PC-9 (cell line): Measurements from ENCODE around the gene IRF8. TPM values are rescaled to one million over a fixed set of nuclear protein-coding genes. Genes with fewer than 3 reads are reported as not detected.

ENCODE experiments used
- BruUV-seq: library from RNA; stranded (reverse); fragments of 400-500 nt; replicated peaks from 2 replicates; lab custom pipeline; 2021; lab: Mats Ljungman, UMichigan
- CTCF ChIA-PET: fragments of 300-600 bp; sonication (Branson Sonifier 250); formaldehyde crosslinking; loops from one replicate; lab custom pipeline; 2022; ENCODE audit warnings: antibody characterized with exemption; lab: Charles Lee
- POLR2A ChIA-PET: fragments of 300-600 bp; sonication (Branson Sonifier 250); formaldehyde crosslinking; loops from one replicate; lab custom pipeline; 2022; ENCODE audit warnings: antibody characterized with exemption; ENCODE audit not compliant: unreplicated experiment; lab: Charles Lee
- DNase-seq, 2 experiments: peaks; one replicate each; pipeline versions ENCODE4 v3.0.0 to v3.0.0-alpha.2; 2015 to 2022; ENCODE audit warnings: mixed read lengths in 1 of 2
- H2AFZ ChIP-seq: fragments of 200-600 bp; sonication (generic); 2 replicates; pipeline ENCODE4 v1.8.1; 2017; ENCODE audit warnings: antibody characterized with exemption
- H3F3A ChIP-seq: fragments of 200-600 bp; sonication (generic); 2 replicates; pipeline ENCODE4 v1.8.1; 2017; ENCODE audit warnings: antibody characterized with exemption, mild to moderate bottlenecking, low read depth; ENCODE audit not compliant: insufficient read depth
- H3K27ac ChIP-seq: fragments of 200-600 bp; sonication (generic); 2 replicates; pipeline ENCODE4 v1.6.1; 2016; ENCODE audit warnings: mixed run types
- H3K27me3 ChIP-seq: fragments of 200-600 bp; sonication (generic); 2 replicates; pipeline ENCODE4 v1.6.1; 2016; ENCODE audit warnings: low read depth, mixed run types; ENCODE audit not compliant: insufficient read depth
- H3K36me3 ChIP-seq: fragments of 200-600 bp; sonication (generic); 2 replicates; pipeline ENCODE4 v1.6.1; 2016; ENCODE audit warnings: low read depth, mixed run types
- H3K4me1 ChIP-seq: fragments of 200-600 bp; sonication (generic); replicated peaks from 2 replicates; pipeline ENCODE4 v1.6.1; 2016; ENCODE audit warnings: mixed run types; ENCODE audit not compliant: insufficient read depth
- H3K4me2 ChIP-seq: fragments of 200-600 bp; sonication (generic); 2 replicates; pipeline ENCODE4 v1.6.1; 2017; ENCODE audit warnings: mixed run types
- H3K4me3 ChIP-seq: fragments of 200-600 bp; sonication (generic); 2 replicates; pipeline ENCODE4 v1.6.1; 2016; ENCODE audit warnings: mixed run types
- H3K79me2 ChIP-seq: fragments of 200-600 bp; sonication (generic); 2 replicates; pipeline ENCODE4 v1.6.1; 2017; ENCODE audit warnings: low read depth, mixed run types
- H3K9me2 ChIP-seq: fragments of 200-600 bp; sonication (generic); 2 replicates; pipeline ENCODE4 v1.8.1; 2017; ENCODE audit warnings: mild to moderate bottlenecking; ENCODE audit not compliant: insufficient read depth
- H3K9me3 ChIP-seq: fragments of 200-600 bp; sonication (generic); 2 replicates; pipeline ENCODE4 v1.8.1; 2016; ENCODE audit warnings: low read depth; ENCODE audit not compliant: insufficient read depth
- H4K20me1 ChIP-seq: fragments of 200-600 bp; sonication (generic); 2 replicates; pipeline ENCODE4 v1.8.1; 2017; ENCODE audit not compliant: insufficient read depth
- EZH2 ChIP-seq: fragments of 200-600 bp; sonication (generic); IDR thresholded peaks from 2 replicates; pipeline ENCODE4 v1.8.0; 2017; ENCODE audit warnings: antibody characterized with exemption, low read depth
- intact Hi-C: fragments of 100-400 bp; cut with micrococcal nuclease; formaldehyde crosslinking; loops from one replicate; pipeline ENCODE4 v1.10.0; 2022; ENCODE audit not compliant: unreplicated experiment
- microRNA-seq: library from miRNA; unstranded; fragments of <30 nt; microRNA quantifications from one replicate; pipeline ENCODE4 v1.2.0, GENCODE V29; 2021; ENCODE audit warnings: borderline number of aligned reads, borderline replicate concordance
- total RNA-seq: library from RNA; stranded (reverse); gene quantifications from 2 replicates; pipeline ENCODE4 v1.2.3, GENCODE V29; 2021
- TF ChIP-seq, protein P1 (sequence below): fragments of 200-600 bp; sonication (generic); conservative IDR thresholded peaks from 2 replicates; pipeline ENCODE4 v1.6.1; 2017; ENCODE audit warnings: mixed run types, antibody characterized with exemption, mild to moderate bottlenecking, moderate library complexity

Gene IRF8
- total RNA-seq, 1 experiment from 2014 or later: not detected

DNA sequence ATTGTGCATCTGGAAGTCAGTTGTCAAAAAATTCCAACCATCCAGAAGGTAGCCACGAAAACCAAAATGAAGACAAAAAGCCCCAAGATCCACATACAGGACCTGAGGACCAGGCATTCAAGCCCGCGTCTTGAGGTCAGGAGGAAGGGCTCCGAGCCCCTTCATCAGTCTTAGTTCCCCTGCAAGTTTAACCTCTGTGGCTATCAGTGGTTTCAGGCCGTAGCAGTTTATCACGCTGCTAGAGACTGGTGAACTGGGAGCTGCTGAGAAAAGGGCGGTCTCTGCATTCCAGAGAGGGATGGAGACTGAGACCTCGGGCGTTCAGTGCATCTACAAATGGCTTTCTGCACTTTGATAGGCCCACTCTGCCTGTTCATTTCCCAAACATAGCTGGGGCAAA, 70.6 kb downstream of the IRF8 start:
- DNase-seq: no peak
- no peaks in the 10 kb centered on the region for H3K79me2 ChIP-seq
- H3K4me2 ChIP-seq: no peak overlapping the region
- H2AFZ ChIP-seq: no peak overlapping the region
- peaks cover 51% of the 10 kb centered on the region for H3K27me3 ChIP-seq
- H3F3A ChIP-seq: no peaks in the 10 kb centered on the region
- H3K4me3 ChIP-seq: no peak overlapping the region
- no peaks in the 10 kb centered on the region for H3K9me3 ChIP-seq
- intact Hi-C loops: no loop called here
- H4K20me1 ChIP-seq: no peaks in the 10 kb centered on the region
- POLR2A ChIA-PET: no interaction called here
- TF ChIP-seq, protein P1, sequence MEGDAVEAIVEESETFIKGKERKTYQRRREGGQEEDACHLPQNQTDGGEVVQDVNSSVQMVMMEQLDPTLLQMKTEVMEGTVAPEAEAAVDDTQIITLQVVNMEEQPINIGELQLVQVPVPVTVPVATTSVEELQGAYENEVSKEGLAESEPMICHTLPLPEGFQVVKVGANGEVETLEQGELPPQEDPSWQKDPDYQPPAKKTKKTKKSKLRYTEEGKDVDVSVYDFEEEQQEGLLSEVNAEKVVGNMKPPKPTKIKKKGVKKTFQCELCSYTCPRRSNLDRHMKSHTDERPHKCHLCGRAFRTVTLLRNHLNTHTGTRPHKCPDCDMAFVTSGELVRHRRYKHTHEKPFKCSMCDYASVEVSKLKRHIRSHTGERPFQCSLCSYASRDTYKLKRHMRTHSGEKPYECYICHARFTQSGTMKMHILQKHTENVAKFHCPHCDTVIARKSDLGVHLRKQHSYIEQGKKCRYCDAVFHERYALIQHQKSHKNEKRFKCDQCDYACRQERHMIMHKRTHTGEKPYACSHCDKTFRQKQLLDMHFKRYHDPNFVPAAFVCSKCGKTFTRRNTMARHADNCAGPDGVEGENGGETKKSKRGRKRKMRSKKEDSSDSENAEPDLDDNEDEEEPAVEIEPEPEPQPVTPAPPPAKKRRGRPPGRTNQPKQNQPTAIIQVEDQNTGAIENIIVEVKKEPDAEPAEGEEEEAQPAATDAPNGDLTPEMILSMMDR: no peak
- no peak for TF ChIP-seq EZH2
- BruUV-seq: no TSS peak
- no peak overlapping the region for H3K27ac ChIP-seq
- H3K4me1 ChIP-seq: no peaks in the 10 kb centered on the region
- no peaks in the 10 kb centered on the region for H3K36me3 ChIP-seq
- H3K9me2 ChIP-seq: no peaks in the 10 kb centered on the region
- CTCF ChIA-PET: no interaction called here

DNA sequence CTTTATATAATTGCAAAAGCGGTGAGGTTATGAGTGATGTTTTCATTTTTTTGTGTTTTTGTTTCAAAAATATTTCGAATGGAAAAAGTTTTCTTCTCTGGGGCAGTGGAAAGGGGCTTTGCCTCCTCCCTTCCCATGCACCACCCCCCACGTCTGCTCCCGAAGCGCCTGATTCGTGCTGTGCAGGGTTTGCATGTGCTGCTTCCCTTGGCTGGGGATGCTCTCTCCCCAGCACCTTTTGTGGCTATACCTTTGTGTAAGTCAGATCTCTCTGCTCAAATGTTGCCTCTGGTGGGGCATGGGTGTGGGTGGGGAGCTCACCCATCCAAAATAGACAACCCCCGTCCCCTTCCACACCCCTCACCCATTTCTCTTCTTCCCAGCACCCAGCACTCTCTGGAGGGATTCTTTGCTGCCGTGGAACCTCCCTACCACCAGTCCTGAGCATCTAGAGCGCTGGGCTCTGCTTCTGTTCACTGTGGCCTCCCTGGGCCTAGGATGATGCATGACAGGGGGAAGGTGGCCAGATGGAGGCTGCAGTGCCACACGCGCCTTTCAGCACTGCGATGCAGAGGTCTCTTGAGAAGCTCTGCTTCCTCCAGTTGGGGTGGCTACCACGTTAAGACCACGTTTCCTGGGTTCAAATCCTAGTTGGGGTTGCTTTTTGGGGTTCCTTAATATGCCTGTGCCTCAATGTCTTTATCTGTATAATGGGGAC, 71.2 kb downstream of the IRF8 start:
- CTCF ChIA-PET: no interaction called here
- Histone ChIP-seq H3K27ac (no peak overlapping the region), H2AFZ (no peak overlapping the region), H3K4me1 (no peaks in the 10 kb centered on the region), H3K9me2 (no peaks in the 10 kb centered on the region), H3K9me3 (no peaks in the 10 kb centered on the region), H4K20me1 (no peaks in the 10 kb centered on the region), H3F3A (no peaks in the 10 kb centered on the region), H3K4me3 (no peak overlapping the region), H3K79me2 (no peaks in the 10 kb centered on the region), H3K27me3 (peaks cover 49% of the 10 kb centered on the region), H3K36me3 (no peaks in the 10 kb centered on the region), H3K4me2 (no peak overlapping the region)
- TF ChIP-seq, protein P1: no peak
- TF ChIP-seq EZH2: no peak
- BruUV-seq: no TSS peak
- intact Hi-C loops: no loop called here
- POLR2A ChIA-PET: no interaction called here
- no peak for DNase-seq

DNA sequence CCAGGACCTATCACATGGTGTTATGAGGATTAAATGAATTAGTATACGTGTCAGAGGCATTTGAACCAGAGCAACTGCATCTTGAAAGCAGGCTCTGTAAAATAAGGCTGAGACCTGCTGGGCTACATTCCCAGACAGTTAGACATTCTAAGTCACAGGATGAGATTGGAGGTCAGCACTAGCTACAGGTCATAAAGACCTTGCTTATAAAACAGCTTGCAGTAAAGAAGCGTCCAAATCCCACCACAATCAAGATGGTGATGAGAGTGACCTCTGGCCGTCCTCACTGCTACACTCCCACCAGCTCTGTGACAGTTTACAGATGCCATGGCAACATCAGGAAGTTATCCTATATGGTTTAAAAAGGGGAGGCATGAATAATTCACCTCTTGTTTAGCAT, 71.8 kb downstream of the IRF8 start:
- Histone ChIP-seq H3K36me3 (no peaks in the 10 kb centered on the region), H4K20me1 (no peaks in the 10 kb centered on the region), H3K9me2 (no peaks in the 10 kb centered on the region), H3K9me3 (no peaks in the 10 kb centered on the region), H3K27ac (no peak overlapping the region), H2AFZ (no peak overlapping the region), H3K27me3 (peaks cover 49% of the 10 kb centered on the region), H3K4me1 (no peaks in the 10 kb centered on the region), H3K79me2 (no peaks in the 10 kb centered on the region), H3K4me3 (no peak overlapping the region), H3K4me2 (no peak overlapping the region), H3F3A (no peaks in the 10 kb centered on the region)
- CTCF ChIA-PET: no interaction called here
- no peak for TF ChIP-seq EZH2
- TF ChIP-seq, protein P1: no peak
- POLR2A ChIA-PET: no interaction called here
- BruUV-seq: no TSS peak
- no peak for DNase-seq
- intact Hi-C loops: no loop called here

Small RNAs within 50 kb of the gene (microRNA-seq; reads per million reads assigned to microRNA genes)
- gene MIR6774: not detected

Other genes starting within 250 kb of the IRF8 start
- gene GINS2, start 210.2 kb upstream of the IRF8 start, total RNA-seq: 18.4 and 20.2 TPM in 2 replicates
- 44.3 and 51.6 TPM in 2 replicates for gene C16orf74, start 148.1 kb upstream of the IRF8 start, total RNA-seq
- 38.2 and 44.0 TPM in 2 replicates for gene EMC8, start 99.6 kb upstream of the IRF8 start, total RNA-seq
- gene COX4I1, start 99.5 kb upstream of the IRF8 start, total RNA-seq: 468 and 545 TPM in 2 replicates